GM18511 (cell line): ENCODE data around the gene COL24A1.
"Not testable (repeated sequence)": the region's sequence is repeated elsewhere in the genome, so short reads cannot be mapped to it uniquely, and the experiment has no call there.

Experiments used
- ATAC-seq: cut with Tn5 transposase; IDR thresholded peaks from one replicate; pipeline ENCODE4 v1.9.1; 2021; ENCODE audit warnings: mild to moderate bottlenecking, moderate library complexity; ENCODE audit not compliant: unreplicated experiment

The COL24A1 gene

DNA sequence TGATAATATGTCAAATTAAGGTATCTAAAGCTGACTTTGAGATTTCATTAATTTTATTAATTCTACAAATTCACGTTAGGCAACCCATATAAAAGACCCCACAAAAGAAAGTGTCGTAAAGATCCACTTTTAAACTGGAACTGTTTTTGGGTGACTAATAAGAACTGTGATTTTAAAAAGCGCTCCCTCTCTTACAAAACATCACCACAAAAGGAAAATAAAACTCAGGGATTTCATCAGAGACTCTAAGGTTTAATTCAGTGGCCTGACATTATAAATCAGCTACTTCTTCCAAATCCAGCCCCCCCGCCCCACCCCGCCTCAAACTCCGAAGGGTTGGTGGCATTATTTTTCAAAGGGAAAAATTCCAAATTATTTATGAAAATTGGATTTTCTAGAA is 2.7 kb downstream of the COL24A1 start:
- no peak for ATAC-seq

DNA sequence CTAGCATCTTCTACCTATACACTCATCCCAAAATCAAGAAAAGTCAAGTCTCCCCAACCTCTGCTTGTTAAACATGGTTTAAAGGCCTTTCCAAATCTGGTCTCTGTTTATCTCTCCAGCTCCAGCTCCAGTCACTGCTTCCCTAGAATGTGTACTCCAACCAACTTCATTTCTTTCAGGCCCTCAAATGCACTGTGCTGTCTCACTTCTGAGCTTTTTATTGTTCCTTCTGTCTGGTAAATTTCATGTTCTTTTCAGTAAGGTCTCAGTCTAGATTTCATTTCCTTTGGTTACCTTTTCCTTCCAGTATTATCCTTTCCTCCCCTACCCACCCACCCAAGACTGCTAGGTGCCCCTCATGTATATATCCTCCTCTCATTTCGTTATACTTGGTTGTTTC is 3.7 kb downstream of the COL24A1 start:
- no peak for ATAC-seq

DNA sequence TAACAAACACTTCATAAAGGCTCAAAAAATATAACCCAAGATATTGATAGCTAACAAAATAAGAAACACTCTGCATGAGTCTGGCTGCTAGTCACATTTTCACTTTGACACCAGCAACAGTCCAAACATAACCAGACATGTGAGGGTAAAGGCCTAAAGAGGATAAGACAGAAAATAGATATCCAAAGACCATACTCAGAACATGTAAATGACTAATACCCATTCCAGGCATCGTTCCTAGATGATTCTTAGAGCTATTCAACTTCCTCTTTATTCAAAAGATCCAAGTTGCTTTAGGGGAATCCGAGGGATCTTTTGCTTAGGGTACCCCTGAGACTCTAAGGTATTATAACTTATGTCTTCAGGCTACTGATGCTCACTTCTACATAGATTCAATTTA is 5.1 kb downstream of the COL24A1 start:
- ATAC-seq: no peak

DNA sequence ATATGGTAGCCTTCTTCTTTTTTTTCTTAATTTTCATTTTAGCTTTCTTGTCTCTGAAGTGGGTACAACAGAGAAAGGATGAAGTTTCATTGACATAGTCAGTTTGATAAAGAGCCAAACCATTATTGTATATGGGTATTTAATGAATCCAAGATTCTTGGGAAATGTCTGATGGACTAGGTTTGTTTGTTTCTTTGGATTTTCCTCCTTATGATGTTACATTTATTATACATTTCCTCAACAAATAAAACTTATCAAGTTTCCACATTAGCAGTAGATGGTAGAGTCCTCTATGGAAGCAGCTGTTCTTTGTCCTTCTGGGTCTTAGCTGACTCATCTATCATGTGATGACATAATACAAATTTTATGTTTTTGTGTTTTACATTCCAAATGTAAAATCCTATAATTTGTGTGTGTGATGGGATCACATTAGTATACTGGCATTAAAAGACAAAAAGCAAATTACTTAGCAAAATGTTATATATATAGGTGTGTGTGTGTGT is 6.0 kb downstream of the COL24A1 start:
- ATAC-seq: no peak

DNA sequence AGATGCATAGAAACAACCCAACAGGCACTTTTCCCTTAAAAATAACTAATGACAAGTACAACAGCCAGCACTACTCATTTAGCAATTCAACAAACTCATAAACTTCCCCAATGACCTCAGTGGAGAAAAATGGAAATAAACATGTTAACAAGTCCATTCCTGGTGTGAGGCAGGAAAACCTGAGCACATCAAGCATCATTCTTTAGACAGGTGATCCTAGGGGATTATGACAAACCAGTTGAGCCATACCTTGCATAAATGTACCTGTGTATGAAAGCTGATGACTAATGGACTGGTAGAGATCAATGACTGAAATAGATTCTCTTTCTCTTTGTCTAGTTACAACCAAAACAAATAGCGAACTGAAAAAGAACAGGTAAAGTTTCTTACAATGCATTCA is 7.0 kb downstream of the COL24A1 start:
- no peak for ATAC-seq

DNA sequence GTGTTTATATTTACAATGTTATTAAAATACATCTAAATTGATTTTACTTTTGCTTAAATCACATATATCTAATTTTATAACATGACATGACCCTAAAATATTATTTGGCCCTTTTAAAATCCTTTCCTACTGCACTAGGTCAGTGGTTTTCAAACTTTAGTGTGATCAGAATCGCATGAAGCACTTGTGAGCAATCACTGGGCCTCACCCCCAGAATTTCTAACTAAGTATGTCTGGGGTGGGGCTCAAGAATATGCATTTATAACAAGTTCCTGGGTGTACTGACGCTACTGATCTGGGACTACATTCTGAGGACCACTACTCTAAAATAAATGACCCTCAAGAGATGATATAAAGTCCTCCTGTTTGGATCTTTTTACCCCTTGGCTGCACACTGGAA is 8.8 kb downstream of the COL24A1 start:
- no peak for ATAC-seq

DNA sequence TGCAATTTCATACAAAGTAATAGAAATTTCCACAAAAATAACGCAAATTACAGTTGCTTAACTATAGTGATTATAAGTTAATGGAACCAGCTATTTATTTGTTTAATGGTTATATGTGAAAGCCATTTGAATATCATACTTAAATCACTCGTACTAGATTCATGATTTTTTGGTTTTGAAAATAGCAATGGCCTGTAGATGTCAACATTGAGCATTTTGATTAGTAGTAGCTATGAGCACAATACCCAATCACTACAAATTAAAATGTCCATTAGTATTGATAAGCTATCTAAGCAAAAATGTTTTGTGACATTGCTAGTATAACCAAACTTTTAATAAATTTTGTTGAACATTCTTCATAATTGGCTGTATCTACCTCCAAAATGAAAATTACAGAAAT is 10.0 kb downstream of the COL24A1 start:
- no peak for ATAC-seq

DNA sequence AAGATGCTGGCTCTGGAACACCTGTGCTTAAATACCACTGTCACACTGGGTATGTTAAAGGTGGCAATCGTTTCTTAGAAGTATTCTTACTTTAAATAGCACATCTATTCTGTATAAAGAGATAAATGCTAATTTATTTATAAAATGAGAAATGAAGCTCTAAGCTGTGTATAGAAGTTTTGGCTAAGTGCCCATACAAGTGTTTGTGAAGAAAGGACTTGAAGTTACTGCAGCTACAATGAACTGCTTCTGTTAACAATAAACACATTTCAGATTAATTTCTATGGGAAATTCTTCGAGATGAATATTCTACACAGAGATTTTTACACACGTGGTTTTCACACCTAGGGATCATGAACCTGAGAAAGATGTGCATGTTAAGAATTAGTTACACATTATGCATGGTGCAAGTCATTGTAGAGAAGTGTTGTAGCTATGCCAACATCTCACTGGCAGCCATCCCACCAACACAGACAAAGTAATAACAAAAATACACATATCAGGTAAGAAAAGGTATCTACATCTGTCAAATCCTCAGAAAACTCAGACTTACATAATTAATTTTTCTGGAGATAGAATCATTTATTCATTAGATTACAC is 16.2 kb downstream of the COL24A1 start:
- no peak for ATAC-seq

DNA sequence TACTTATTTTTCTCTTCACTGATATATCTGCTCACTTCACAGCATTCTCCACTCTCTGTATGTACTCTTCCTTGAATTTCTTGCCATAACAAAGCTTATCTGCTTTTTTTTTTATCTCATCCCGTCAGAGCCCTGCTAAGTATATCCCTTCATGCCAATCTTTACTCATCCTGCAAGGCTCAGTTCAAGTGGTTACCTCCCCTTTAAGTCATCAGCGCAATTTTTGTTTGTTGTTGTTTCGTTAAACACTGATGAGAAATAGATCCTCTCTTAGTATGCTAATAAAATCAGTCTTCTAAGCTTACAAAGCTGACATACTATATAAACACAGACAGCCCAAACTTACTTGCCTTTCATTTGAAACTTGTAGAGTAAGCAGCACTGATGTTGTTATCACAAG is 17.8 kb downstream of the COL24A1 start:
- ATAC-seq: no peak

DNA sequence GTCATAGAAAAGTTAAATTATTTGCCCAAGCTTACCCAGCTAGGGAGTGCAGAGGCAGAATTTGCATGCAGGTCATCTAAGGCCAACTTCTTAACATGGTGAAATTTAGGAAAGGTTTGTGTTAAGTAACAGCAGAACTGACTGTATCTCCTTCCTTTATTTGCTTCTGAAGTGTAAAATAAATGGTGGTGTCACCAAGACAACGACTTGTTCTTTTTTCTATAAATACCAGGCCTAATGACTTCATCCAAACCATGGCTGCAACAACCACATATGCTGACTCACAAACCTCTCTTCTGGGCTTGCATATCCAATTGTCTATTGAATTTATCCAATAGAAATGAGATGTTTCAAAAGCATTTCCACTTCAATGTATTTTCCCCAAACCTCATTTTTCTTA is 19.1 kb downstream of the COL24A1 start:
- ATAC-seq: no peak

DNA sequence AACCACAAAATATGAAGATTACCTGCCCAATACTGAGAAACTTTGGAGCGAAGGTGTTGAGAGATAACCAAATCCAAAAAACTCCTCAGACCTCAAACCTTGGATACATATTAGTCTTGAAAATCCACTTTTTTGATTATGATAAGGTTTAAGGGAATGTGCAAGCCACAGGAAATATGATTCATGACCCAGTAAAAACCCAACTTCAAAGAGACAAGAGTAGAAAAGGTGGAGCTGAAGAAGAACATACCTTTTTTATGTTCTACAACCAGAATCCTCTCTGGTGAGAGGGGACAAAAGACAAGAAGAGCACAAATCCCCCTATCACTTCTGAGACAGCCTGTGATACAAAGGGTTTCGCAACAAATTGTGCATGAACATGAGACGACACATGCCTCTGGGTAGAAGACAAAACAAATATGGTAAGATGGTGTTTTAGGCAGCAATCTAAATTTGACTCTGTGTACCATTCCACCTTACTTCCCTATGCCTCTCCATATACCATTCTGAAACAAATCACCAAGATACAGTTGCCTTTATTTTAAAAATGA is 37.3 kb downstream of the COL24A1 start:
- ATAC-seq: no peak

DNA sequence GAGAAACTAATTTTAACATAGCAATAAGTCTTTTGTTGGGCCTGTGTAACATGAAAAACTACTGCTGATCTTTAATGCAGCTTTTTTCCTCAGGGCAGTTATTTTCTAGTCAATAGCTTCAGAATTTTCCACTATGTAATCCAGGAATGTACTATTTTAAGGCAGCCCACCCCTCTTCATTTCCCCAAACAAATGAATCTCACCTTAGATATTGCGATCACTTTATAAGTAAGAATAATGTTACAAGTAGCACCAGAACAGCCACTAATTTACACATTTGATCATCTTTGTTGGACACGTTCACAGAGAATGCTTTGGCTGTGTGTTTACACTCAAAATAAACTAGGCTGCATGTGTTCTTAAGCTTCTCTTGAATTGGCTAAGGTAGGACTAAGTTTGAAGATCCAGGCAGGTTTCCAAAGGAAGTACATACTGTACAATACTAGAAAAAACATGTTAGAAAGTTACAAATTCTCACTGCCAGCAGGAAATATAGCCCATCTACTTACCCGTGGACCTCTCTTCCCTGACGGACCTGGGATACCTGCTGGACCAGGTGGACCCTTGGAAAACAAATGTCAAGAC is 41.7 kb downstream of the COL24A1 start:
- ATAC-seq: no peak

DNA sequence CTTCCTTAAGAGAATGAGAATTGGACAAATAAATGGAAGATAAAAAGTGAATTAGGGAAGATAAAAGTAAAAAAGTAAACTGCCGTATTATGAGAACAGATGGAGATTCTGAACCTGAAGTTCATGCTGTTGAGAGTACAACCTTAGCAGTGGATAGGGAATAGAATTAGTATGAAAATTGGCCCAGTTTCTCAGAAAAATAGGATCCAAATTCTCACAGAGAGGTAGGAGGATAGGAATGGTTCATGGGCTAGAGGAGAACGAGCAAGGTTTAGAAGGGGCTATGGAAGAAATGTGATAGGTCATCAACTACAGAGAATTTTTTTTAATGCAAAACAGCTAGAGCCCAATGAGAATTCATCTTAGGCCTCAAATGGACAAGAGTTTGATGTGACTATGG is 42.3 kb downstream of the COL24A1 start:
- ATAC-seq: no peak

DNA sequence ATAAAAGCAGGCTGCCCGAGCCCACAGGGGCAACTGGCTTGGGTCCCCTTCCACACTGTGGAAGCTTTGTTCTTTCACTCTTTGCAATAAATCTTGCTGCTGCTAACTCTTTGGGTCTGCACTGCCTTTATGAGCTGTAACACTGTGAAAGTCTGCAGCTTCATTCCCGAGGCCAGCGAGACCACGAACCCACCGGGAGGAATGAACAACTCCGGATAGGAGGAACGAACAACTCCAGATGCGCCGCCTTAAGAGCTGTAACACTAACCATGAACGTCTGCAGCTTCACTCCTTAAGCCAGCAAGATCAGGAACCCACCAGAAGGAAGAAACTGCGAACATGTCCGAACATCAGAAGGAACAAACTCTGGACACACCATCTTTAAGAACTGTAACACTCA is 45.0 kb downstream of the COL24A1 start:
- ATAC-seq: not testable (repeated sequence)

DNA sequence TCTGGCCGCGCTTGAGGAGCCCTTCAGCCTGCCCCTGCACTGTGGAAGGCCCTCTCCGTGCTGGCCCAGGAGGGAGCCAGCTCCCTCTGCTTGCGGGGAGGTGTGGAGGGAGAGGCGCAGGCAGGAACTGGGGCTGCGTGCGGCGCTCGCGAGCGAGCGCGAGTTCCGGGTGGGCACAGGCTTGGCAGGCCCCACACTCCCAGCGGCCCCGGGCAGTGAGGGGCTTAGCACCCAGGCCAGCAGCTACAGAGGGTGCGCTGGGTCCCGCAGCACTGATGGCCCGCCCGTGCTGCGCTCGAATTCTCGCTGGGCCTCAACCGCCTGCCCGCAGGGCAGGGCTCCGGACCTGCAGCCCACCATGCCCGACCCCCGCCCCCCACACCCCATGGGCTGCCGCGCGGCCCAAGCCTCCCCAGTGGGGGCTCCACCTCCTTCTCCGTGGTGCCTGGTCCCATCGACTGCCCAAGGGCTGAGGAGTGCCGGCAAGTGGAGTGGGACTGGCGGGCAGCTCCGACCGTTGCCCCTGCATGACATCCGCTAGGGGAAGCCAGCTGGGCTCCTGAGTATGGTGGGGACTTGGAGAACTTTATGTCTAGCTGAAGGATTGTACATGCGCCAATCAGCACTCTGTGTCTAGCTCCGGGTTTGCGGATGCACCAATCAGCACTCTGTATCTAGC is 46.0 kb downstream of the COL24A1 start:
- ATAC-seq: no peak

DNA sequence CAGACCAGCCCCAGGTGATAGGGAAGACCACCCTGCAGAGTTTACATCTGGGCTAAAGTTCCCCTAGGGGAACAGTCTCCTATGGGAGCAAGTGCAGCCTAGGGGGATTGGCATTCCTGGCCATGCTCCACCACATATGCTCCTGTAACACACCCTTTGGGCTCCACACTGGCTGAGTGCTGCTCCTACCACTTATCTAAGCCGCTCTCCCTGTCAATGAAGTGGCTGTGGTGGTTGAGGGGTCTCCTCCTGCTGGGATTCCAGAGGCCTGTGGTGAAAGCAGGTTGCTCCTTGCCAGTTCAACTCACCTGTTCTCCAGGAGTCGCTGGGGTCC is 51.1 kb downstream of the COL24A1 start:
- no peak for ATAC-seq

DNA sequence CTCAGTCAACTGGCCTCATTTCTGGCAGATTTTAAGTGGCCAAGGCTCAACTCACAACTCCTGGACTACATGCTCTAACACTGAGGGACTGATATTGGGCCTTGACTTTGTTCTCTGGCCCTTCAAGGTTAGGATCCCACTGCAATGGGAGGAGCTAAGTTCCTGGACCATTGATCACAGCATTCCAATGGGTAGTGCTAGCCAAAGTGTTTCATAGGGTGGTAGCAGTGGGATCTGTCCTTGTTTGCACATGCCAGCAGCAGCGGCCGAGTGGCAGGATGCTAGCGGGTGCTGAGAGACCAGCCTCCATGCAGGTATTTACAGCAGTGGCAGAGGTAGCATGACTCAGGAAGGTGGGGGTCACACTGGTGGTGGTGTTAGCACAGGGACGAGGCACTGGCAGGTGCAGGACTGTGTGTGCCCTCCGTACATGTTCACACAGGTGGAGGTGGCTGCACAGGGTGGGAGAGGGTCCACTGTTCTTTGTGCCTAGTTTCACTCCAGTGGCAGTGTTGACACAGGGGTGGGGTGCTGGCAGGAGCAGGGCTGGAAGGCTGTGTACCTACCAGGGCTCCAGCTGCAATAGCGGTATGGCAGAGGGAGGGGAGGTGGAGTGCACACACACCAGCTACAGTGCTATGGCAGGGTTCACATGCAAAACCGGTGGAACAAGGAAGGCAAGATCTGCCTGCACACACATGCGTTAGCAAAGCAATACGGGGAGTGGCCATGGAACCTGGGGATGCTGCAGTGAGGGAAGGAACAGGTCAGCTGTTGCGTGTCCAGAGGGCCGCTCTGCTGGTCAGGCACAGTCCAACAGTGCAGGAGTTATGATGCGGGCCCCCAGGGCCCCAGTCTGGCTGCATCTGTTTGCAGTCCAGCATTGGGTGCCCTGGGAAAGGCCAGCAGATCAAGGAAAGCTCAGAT is 51.7 kb downstream of the COL24A1 start:
- no peak for ATAC-seq

DNA sequence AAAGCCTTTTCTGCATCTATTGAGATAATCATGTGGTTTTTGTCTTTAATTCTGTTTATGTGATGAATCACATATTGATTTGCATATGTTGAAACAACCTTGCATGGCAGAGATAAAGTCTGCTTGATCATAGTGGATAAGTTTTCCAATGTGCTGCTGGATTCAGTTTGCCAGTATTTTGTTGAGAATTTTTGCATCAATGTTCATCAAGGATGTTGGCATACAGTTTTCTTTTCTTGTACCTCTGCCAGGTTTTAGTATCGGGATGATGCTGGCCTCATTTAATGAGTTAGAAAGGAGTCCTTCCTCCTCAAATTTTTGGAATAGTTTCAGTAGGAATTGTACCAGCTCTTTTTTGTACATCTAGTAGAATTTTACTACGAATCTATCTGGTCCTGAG is 55.0 kb downstream of the COL24A1 start:
- no peak for ATAC-seq

DNA sequence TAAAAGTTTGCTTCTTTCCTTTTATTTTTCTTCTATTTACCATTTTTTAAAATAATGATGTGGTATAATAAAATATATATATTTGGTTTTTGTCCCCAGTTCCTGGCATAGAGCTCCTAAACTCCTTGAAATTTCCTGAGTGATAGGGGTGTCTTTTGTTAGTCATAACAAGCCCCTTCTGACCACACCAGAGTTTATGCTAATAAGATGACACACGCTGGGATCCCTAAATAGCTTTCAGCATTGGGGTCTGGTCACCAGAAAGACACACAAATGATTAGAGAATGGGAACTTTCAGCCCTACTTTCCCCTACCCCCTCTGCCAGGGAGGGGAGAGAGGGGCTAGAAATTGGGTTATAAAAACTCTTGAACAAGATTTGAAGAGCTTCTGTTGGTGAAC is 56.2 kb downstream of the COL24A1 start:
- no peak for ATAC-seq

DNA sequence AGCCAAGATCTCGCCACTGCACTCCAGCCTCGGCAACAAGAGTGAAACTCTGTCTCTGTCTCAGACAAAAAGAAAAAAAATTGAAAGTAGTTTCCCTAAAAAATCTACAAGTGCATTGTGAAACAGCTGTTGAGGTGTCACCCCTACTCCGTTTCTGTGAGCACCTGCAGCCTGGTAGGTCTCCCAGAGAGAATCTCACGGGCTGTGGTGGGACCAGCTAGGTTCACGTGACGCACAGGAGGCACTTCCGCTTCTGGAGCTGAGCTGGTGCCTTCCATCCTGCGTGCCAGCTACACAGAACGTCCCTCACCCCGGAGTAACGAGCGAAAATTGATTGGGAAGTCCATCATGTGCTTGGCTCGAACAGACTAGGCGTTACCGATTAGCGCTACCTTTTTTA is 66.8 kb downstream of the COL24A1 start:
- no peak for ATAC-seq

DNA sequence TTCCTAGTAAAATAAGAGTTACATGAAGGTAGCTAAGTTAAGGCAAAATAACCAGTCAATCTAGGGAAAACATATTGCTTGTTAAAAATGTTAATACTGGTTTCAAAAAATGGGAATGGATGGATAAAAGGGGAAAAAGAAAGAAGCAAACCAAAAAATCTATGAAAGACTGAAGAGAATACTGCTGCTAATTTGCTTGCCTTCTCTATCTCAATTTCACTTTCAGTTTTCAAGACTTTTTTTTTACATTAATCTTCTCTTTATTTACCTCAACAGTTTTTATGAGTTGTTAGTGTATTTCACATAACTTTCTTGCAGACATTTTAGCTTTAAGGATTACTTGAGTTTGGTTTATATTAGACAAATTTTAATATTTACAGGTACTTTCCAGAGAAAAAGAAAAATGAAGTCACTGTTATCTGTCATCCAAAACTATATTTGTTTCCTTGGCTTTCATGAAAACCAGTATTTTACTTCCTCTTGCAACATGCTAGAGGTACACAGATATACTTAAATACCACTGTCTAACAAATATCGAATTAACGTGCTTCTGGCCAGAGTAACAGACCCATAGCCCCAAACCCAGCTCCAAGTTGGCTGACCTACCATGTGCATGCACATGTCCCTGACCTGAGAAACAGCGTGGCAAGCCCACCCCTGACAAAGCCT is 70.7 kb downstream of the COL24A1 start:
- no peak for ATAC-seq
